GM18499 (cell line): ENCODE data around the gene FAM13B.

Experiments
- ATAC-seq: cut with Tn5 transposase; IDR thresholded peaks from one replicate; pipeline ENCODE4 v1.9.1; 2021; ENCODE audit warnings: moderate number of reproducible peaks; ENCODE audit not compliant: insufficient read depth, unreplicated experiment

FAM13B gene

DNA sequence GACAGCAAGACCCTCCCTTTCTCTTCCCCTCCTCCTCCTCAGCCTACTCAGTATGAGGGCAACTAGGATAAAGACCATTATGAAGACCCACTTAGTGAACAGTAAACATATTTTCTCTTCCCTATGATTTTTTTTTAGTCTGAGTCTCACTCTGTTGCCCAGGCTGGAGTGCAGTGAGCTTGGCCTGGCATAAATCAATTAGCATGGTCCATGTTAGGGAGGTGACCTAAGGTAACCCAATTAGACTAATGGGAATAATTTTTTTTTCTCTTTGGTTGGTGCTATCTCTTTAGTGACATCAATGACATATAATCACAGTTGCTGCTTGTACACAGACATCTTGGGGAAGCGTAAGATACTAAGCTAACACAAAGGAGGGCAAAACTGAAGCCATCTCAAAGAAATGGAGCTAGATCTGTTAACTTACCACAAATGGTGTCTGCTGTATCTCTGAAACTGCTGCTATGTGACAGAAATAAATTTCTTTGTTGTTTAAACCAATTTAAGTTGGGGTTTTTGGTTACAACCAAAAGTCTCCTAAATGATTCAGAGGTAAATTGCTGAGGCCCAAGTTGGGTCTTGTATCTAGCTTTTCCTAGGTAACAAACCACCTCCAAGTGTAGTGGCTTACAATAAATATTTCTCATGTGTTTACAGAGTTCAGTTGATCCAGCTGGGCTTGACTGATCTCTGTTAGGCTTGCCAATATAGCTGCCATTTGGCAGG lies 130.3 kb downstream of the FAM13B start:
- ATAC-seq = no peak

DNA sequence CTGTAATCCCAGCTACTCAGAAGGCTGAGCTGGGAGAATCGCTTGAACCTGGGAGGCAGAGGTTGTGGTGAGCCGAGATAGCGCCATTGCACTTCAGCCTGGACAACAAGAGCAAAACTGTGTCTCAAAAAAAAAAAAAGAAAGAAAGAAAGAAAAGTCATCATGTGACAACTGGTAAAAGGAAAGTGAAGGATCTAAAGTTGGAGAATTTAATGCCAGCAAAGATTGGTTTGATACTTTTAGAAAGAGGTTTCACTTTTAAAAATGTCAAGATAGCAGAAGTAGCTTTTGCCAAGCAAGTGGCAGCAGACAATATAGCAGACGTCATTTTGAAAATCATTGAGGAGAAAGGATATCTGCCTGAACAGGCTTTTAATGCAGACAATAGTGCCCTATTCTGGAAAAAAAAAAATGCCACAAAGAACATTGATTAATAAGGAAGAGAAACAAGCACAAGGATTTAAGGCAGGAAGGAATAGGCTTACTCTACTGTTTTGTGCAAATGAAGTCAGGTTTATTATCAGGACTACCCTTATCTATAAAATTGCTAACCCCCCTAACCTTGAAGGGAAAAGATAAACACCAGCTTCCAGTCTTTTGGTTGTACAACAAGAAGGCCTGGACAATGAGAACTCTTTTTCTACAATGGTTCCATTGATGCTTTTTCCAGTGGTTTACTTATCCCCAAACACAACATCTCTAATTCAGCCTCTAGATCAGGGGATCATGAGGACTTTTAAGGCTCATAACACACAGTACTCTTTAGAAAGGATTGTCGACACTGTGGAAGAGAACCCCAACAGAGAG lies 131.7 kb downstream of the FAM13B start:
- no peak for ATAC-seq

DNA sequence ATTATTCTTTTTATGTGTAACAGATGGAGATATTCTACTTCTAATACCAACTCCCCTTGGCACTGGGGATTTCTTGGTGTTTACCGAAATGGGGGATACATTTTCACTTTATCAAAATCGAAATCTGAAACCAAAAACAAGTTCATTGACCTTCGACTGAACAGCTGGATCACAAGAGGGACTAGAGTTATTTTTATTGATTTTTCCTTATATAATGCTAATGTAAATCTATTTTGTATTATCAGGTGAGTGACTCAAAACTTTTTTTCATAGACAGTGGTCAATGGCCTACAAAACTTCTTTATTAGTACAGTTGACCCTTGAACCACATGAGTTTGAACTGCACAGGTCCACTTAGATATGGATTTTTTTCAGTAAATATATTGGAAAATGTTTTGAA lies 133.4 kb downstream of the FAM13B start:
- no peak for ATAC-seq

DNA sequence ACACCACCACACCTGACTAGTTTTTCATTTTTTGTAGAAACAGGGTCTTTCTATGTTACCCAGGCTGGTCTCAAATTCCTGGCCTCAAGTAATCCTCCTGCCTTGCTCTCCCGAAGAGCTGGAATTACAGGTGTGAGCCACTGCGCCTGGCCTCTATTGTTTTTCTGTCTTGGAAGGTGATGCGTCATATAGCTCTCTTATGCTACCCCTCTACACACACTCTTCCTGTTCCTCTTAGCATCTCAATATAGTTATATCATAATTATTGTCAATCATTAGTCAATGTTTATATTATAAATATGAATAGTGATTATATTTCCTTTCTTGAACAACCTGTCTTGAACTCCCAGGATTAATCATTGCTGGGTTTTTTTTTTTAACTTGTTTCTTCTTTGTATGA lies 136.3 kb downstream of the FAM13B start:
- no peak for ATAC-seq

DNA sequence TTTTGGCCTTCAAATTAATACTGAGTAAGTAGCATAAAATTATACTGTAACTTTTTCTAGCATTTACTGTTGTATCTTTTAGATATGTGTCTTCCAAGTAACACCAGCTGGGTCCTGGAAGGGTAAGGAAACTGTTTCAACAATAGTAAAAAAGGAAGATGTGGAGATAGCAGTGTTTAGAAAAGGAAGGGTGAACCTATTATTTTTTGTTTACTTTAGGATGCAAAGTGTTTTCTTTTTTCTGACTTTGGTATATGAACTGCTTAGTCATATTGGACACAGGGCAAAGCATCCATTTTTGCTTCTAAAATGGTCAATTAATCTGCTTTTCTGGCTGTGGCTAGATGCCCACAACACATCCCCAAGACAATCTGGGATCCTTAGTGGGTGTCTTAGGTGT lies 138.3 kb downstream of the FAM13B start:
- no peak for ATAC-seq

DNA sequence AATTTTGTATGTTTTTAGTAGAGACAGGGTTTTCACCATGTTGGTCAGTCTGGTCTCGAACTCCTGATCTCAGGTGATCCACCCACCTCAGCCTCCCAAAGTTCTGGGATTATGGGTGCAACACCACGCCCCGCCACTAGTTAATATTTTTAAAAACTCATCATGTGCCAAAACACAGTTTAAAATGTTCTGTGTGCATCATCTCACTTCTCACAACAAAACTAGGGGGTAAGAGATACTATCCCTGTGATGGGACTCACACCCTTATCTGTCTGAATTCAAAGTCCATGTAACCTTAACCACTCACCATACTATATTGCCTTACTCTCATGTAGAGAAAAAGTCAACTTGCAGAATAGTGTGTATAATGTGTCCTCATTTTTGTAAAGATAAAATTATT lies 141.0 kb downstream of the FAM13B start:
- ATAC-seq = no peak

DNA sequence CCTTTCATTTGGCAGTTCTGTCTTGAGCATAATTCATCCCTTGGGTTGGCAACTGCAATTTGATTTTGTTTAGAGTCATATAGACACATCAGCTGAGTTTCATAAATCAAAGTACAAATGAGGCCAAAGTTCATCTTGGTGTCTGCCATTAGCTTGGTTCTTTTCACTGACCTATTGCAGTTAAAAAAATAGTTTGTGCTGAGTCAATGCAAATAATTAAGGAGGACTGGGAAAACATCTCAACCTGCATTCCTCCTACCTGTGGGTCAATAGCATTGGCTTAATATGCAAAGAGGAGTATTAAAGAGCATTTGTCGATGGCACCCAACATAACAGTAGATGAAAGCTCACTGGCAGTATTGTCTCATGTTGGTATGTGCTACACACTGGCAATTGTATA lies 142.0 kb downstream of the FAM13B start:
- no peak for ATAC-seq

DNA sequence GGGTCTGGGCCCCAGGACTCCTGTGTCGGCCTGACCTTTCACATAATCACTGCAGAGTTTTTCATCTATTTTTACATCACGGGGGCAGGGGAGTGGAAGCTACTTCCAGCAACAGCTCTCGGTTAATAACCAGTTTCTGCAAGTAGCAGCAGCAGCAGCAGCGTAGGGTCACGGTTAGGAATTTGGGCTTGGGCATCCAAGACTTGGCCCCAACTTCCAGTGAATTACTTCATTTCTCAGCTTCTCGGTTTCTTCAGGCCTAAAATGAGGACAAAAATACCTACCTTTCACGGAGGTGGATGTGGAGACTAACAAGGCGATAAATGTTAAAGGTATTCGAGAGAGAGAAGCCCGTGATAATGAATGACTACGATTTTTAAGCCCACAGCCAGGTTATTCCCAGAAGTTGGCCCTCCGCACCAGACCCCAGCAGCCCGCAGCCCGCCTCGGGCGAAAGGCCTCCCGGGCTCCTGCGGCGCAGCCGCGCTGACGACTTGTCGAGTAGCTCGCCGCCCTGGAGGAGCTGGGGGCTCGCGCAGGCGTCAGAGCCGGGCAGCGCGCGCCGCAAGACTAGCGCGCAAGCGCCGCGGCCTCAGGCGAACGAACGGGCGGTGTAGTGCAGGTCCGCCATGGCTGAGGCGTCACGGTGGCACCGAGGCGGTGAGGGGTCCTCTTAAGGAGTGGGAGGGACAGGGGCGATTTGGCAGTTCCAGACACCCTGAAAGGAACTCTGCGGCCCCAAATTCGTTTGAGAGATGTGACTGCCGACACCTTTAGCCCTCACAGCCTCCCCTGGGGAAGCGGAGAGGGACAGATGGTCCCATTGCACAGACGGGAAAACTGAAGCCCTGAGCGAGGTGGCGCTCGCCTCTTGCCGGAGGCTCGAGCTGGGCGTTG lies 143.8 kb downstream of the FAM13B start, which contains the start of gene PKD2L2:
Gene PKD2L2, plus strand, starts transcription at position 595 of the 897 bp plus-strand sequence. Its CDS starts 35 bp downstream, at position 630.
- ATAC-seq = peak; percentile 73

DNA sequence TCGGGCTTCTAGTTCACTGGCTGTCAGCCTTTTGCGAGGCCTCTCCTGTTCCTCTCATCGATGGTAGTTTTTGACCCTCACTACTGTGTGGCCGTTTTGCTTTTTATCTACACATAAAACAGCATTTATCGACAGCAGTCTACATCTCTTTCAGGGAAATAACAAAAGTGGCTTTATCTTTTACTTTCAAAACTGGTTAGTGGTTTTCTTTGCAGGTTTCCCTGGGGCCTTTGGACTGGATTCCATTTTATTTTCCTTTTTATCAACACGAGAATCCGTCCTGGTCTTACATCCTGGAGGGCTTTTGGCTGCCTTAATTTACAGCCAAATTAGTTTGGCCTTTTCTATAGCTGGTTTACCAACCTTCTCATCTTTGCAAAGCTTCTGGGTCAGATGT lies 144.4 kb downstream of the FAM13B start:
- ATAC-seq = no peak
